GM20431 (cell line): ENCODE results near the gene CCND1.

ENCODE experiments used
- in situ Hi-C: fragments of 300-500 bp; cut with MseI, MboI; formaldehyde crosslinking; loops from one replicate; pipeline ENCODE4 v1.15.0; 2020; ENCODE audit warnings: low sequenced_read_pairs; ENCODE audit not compliant: unreplicated experiment

Gene CCND1

GRCh38 chr11:69638941-69639681 lies 1.8 kb upstream of the CCND1 start:
- in situ Hi-C loops, result loop anchor here (10.0 to 25.0 kb wide), 2 partner anchors 352 to 534 kb away; partner anchors contain the start of gene MYEOV

- in situ Hi-C loops, result loop anchor here (10.0 to 25.0 kb wide), 2 partner anchors 353 to 535 kb away; partner anchors contain the start of gene MYEOV
Measured at GRCh38 chr11:69639831-69640230, 1.1 kb upstream of the CCND1 start.

- in situ Hi-C loops, result loop anchor here (25.0 kb wide), 1 partner anchor 353 kb away; the partner anchor contains the start of gene MYEOV
Measured at GRCh38 chr11:69640260-69640994, 529 bp upstream of the CCND1 start.

- in situ Hi-C loops, result loop anchor here (25.0 kb wide), 1 partner anchor 355 kb away; the partner anchor contains the start of gene MYEOV
Measured at GRCh38 chr11:69641681-69642548, 959 bp downstream of the CCND1 start.

GRCh38 chr11:69642549-69642912 lies 1.6 kb downstream of the CCND1 start:
- in situ Hi-C loops, result loop anchor here (25.0 kb wide), 1 partner anchor 355 kb away; the partner anchor contains the start of gene MYEOV

GRCh38 chr11:69642913-69643632 lies 2.1 kb downstream of the CCND1 start:
- in situ Hi-C loops, result loop anchor here (25.0 kb wide), 1 partner anchor 356 kb away; the partner anchor contains the start of gene MYEOV

- in situ Hi-C loops, result loop anchor here (25.0 kb wide), 1 partner anchor 356 kb away; the partner anchor contains the start of gene MYEOV
Measured at GRCh38 chr11:69643646-69644045, 2.7 kb downstream of the CCND1 start.

- in situ Hi-C loops, result loop anchor here (25.0 kb wide), 1 partner anchor 357 kb away; the partner anchor contains the start of gene MYEOV
Measured at GRCh38 chr11:69644071-69644961, 3.4 kb downstream of the CCND1 start.

GRCh38 chr11:69644962-69645675 lies 4.2 kb downstream of the CCND1 start:
- in situ Hi-C loops, result loop anchor here (25.0 kb wide), 1 partner anchor 358 kb away; the partner anchor contains the start of gene MYEOV

- in situ Hi-C loops, result loop anchor here (25.0 kb wide), 1 partner anchor 359 kb away; the partner anchor contains the start of gene MYEOV
Measured at GRCh38 chr11:69645801-69646492, 5.0 kb downstream of the CCND1 start.

- in situ Hi-C loops, result loop anchor here (25.0 kb wide), 1 partner anchor 359 kb away; the partner anchor contains the start of gene MYEOV
Measured at GRCh38 chr11:69646493-69647389, 5.8 kb downstream of the CCND1 start.

GRCh38 chr11:69647390-69647748 lies 6.4 kb downstream of the CCND1 start:
- in situ Hi-C loops, result loop anchor here (25.0 kb wide), 1 partner anchor 360 kb away; the partner anchor contains the start of gene MYEOV

- in situ Hi-C loops, result loop anchor here (25.0 kb wide), 1 partner anchor 361 kb away; the partner anchor contains the start of gene MYEOV
Measured at GRCh38 chr11:69647761-69648497, 7.0 kb downstream of the CCND1 start.

- in situ Hi-C loops, result loop anchor here (25.0 kb wide), 1 partner anchor 362 kb away; the partner anchor contains the start of gene MYEOV
Measured at GRCh38 chr11:69648679-69649575, 8.0 kb downstream of the CCND1 start.
